Suprapubic skin (tissue), 4 donors: ENCODE results near the gene KLHL29. TPM values are rescaled to one million over a fixed set of nuclear protein-coding genes. Genes with fewer than 3 reads are reported as not detected.

Experiments used
- DNase-seq, 2 donors: peaks; one replicate each; pipeline ENCODE4 v3.0.0-alpha.2; 2019; ENCODE audit warnings: low spot score in 2 of 2
- H3K27ac ChIP-seq: fragments of 200-600 bp; sonication (generic); one replicate; pipeline ENCODE4 v1.5.1; 2019
- H3K27me3 ChIP-seq: fragments of 200-600 bp; sonication (generic); one replicate; pipeline ENCODE4 v1.5.1; 2019
- H3K36me3 ChIP-seq: fragments of 200-600 bp; sonication (generic); one replicate; pipeline ENCODE4 v1.5.1; 2019
- H3K4me1 ChIP-seq: fragments of 200-600 bp; sonication (generic); one replicate; pipeline ENCODE4 v1.5.1; 2019
- H3K4me3 ChIP-seq: fragments of 200-600 bp; sonication (generic); one replicate; pipeline ENCODE4 v1.5.1; 2019; ENCODE audit warnings: mild to moderate bottlenecking
- H3K9me3 ChIP-seq: fragments of 200-600 bp; sonication (generic); one replicate; pipeline ENCODE4 v1.5.1; 2019
- CTCF ChIP-seq, 2 donors: fragments of 200-600 bp in 1 of 2; fragments of 450-650 bp in 1 of 2; sonication (generic) in 1 of 2; IDR thresholded peaks; one replicate each; pipeline ENCODE4 v1.5.1; 2016 to 2019; ENCODE audit warnings: antibody characterized with exemption in 2 of 2, mild to moderate bottlenecking in 1 of 2, moderate library complexity in 1 of 2
- EP300 ChIP-seq: sonication (generic); formaldehyde crosslinking; IDR thresholded peaks from one replicate; pipeline ENCODE4 v1.6.1; 2017; ENCODE audit warnings: antibody characterized with exemption
- POLR2A ChIP-seq, 2 donors: fragments of 450-650 bp; IDR thresholded peaks; one replicate each; pipeline ENCODE4 v1.6.1; 2017; ENCODE audit warnings: antibody characterized with exemption in 2 of 2, mild to moderate bottlenecking in 2 of 2, moderate library complexity in 2 of 2
- POLR2AphosphoS5 ChIP-seq, 3 donors: sonication (generic); formaldehyde crosslinking; IDR thresholded peaks; one replicate each; pipeline ENCODE4 v1.6.1; 2017; ENCODE audit warnings: antibody characterized with exemption in 3 of 3
- whole genome bisulfite sequencing: methylation state at CpG from one replicate; pipeline ENCODE4 v1.1.5; 2018; 5-methylcytosine and 5-hydroxymethylcytosine counted together
- total RNA-seq, 4 donors: library from RNA; depleted of rRNA; stranded (reverse); fragments of >200 nt; gene quantifications; one replicate each; pipeline ENCODE4 v1.1.0, GENCODE V29; 2016

KLHL29 gene
- total RNA-seq, 4 donors from 2014 or later: 17.1 to 30.8 (median 20.7) TPM

DNA sequence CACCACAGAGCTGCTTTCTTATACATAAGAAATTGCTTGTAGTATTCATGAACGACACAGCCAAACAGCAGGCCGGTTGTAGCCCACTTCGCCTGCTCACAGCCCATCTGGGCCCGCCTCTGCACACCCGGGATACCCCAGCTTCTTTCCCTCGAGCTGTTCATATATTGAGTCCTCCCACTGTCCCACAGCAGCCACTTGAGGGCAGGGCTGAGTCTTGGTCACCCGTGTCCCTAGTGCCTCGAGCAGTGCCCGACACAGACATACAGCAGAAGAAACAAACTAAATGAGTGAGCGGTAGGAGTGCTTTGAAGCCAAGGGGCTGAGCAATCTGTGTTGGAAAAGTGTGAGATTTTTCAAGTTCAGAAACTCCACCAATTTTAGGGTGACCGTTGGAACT lies 251.4 kb downstream of the KLHL29 start:
- no peak overlapping the region for H3K27ac ChIP-seq
- no peaks in the 10 kb centered on the region for H3K4me1 ChIP-seq
- no peak overlapping the region for H3K4me3 ChIP-seq
- no peaks in the 10 kb centered on the region for H3K27me3 ChIP-seq
- peaks cover 8% of the 10 kb centered on the region for H3K36me3 ChIP-seq
- no peak for DNase-seq
- H3K9me3 ChIP-seq: no peaks in the 10 kb centered on the region
- WGBS: 73% methylated on average over 11 of the region's 11 CpGs
- TF ChIP-seq EP300: no peak
- TF ChIP-seq POLR2A (IDR thresholded peaks at IDR 0.05): no peak
- no peak for TF ChIP-seq CTCF (IDR thresholded peaks at IDR 0.05)
- TF ChIP-seq POLR2AphosphoS5 (IDR thresholded peaks at IDR 0.05): no peak

DNA sequence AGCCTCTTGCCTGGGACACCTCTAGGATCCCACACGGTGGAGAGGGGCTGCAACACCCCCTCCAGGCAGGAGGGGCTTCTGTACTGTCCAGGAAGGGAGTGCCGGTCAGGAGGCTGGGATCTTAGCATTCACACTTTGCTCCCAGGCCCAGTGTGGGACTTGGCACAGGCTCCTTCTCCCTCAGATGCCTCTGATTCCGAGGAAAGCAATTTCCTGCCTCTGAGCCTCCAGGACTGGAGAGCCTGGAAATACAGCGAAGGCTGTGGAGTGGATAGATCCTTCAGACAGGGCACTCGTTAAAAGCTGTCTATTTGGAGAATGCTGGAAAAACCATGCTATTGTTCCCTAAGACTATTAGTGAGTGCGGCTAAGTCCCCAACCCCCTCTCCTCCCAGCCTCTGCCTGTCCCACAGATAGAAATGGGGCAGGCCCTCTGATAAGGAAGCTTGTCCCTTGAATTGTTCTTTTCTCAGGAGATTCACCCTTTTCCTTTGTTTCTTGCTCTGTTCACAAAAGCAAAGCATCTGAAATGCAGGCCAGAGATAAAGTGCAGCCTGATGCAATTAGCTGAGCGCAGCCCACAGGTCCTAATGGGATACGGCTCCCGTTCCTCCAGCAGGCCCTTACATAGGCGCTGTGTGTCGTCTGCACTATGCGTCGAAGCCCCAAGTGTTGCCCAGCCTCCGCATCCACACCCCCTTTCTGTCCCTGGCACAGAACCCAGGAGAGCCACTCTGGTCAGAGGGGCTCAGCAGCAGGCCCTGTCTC lies 252.2 kb downstream of the KLHL29 start:
- DNase-seq: no peak
- H3K9me3 ChIP-seq: no peaks in the 10 kb centered on the region
- 75% methylated on average over 13 of the region's 14 CpGs for WGBS
- no peaks in the 10 kb centered on the region for H3K27me3 ChIP-seq
- no peak overlapping the region for H3K27ac ChIP-seq
- H3K4me3 ChIP-seq: no peak overlapping the region
- peaks cover 12% of the 10 kb centered on the region for H3K36me3 ChIP-seq
- H3K4me1 ChIP-seq: no peaks in the 10 kb centered on the region
- no peak for TF ChIP-seq EP300
- no peak for TF ChIP-seq POLR2A (IDR thresholded peaks at IDR 0.05)
- no peak for TF ChIP-seq CTCF (IDR thresholded peaks at IDR 0.05)
- TF ChIP-seq POLR2AphosphoS5 (IDR thresholded peaks at IDR 0.05): no peak

DNA sequence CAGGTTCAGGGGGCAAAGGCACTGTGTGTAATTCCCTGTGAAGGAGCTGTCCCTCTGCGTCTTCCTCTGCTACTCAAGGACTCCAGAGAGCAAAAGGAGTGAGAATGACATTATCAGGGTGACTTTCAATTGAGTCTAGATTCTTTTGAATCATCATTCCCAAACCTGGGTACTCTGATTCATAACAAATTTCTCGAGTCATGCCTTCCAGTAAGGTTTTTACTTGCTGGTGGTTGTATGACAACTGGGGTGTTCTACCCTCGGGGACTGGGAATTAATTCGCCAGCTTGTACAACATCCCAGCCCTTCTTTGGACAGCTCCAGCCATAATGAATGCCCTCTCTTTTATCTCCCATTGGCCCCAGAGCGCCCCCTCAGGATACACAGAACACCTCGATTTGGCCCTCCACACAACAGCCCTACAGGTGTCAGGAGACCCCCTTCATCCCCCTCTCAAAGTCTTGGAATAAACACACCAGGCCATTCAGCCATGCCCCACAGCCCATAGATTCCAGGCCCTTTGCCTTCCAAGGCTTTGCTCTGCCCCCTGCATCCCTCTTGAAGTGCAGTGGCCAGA lies 254.5 kb downstream of the KLHL29 start:
- no peak overlapping the region for H3K27ac ChIP-seq
- H3K4me3 ChIP-seq: no peak overlapping the region
- no peaks in the 10 kb centered on the region for H3K9me3 ChIP-seq
- no peaks in the 10 kb centered on the region for H3K4me1 ChIP-seq
- no peak for TF ChIP-seq CTCF (IDR thresholded peaks at IDR 0.05)
- TF ChIP-seq POLR2AphosphoS5 (IDR thresholded peaks at IDR 0.05): no peak
- TF ChIP-seq EP300: no peak
- TF ChIP-seq POLR2A (IDR thresholded peaks at IDR 0.05): no peak
- no peak for DNase-seq
- no peaks in the 10 kb centered on the region for H3K27me3 ChIP-seq
- H3K36me3 ChIP-seq: peaks cover 25% of the 10 kb centered on the region
- 76% methylated on average over 6 of the region's 6 CpGs for WGBS

DNA sequence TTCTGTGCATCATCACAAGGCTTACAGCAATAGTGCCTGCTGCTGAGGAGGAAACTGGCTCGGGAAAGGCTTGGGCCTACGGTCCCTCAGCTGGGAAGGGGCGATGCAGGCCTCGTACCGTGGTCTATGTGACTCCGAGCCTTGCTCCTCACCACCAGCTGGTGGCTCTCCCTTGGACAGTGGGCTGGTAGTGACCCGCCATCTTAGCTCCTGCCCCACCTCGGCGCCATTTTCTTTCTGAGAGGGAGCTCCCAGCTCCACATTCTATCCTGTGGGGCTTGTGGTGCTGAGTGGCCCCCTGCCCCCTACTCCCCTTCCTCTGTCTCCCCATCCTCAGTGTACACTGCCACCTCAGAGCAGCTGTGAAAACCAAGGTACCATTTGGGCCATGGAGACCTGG lies 255.7 kb downstream of the KLHL29 start:
- 89% methylated on average over 9 of the region's 9 CpGs for WGBS
- H3K36me3 ChIP-seq: peaks cover 25% of the 10 kb centered on the region

More for the DNA sequence above, 255.7 kb downstream of the KLHL29 start:
- Histone ChIP-seq H3K9me3 (no peaks in the 10 kb centered on the region), H3K4me3 (no peak overlapping the region), H3K27ac (no peak overlapping the region), H3K4me1 (no peaks in the 10 kb centered on the region), H3K27me3 (no peaks in the 10 kb centered on the region)
- TF ChIP-seq CTCF (IDR thresholded peaks at IDR 0.05): no peak
- TF ChIP-seq POLR2AphosphoS5 (IDR thresholded peaks at IDR 0.05): no peak
- no peak for TF ChIP-seq POLR2A (IDR thresholded peaks at IDR 0.05)
- no peak for TF ChIP-seq EP300
- no peak for DNase-seq
